ENCODE measurements around the gene MIA2.

- no peak for TF ChIP-seq GATA2 (IDR thresholded peaks at IDR 0.05; ENCODE audit: low read depth, low read length)
- no peak for TF ChIP-seq GATA3 (IDR thresholded peaks at IDR 0.05; ENCODE audit: low read depth, low read length)
These were observed 149.4 kb downstream of the MIA2 start for GRCh38 chr14:39383026-39383660.
